WTC11 (cell line): ENCODE data around the gene GPNMB. TPM values are rescaled to one million over a fixed set of nuclear protein-coding genes. Genes with fewer than 3 reads are reported as not detected.

Experiments used
- ATAC-seq: fragments of 200-7000 bp; cut with Tn5 transposase; 2 replicates; pipeline ENCODE4 v1.10.0; 2021; ENCODE audit warnings: mild to moderate bottlenecking, moderate library complexity
- CTCF ChIA-PET: fragments of 300-600 bp; sonication (Branson Sonifier 250); formaldehyde crosslinking; loops from one replicate; lab custom pipeline; 2021; ENCODE audit warnings: antibody characterized with exemption; lab: Charles Lee
- POLR2A ChIA-PET: fragments of 350-600 bp; sonication (Branson Sonifier 250); formaldehyde crosslinking; loops from one replicate; lab custom pipeline; 2021; ENCODE audit warnings: antibody characterized with exemption; lab: Charles Lee
- DNase-seq: peaks from one replicate; pipeline ENCODE4 v3.0.0; 2021; ENCODE audit warnings: low spot score
- H3K27ac Mint-ChIP-seq: 2 replicates; pipeline ENCODE4 v1.8.0; 2021; ENCODE audit warnings: mixed read lengths
- H3K27me3 Mint-ChIP-seq: 2 replicates; pipeline ENCODE4 v1.8.0; 2021; ENCODE audit warnings: low read depth, mild to moderate bottlenecking, moderate library complexity, mixed read lengths
- H3K36me3 Mint-ChIP-seq: 2 replicates; pipeline ENCODE4 v1.8.0; 2021; ENCODE audit warnings: mixed read lengths
- H3K4me1 Mint-ChIP-seq: 2 replicates; pipeline ENCODE4 v1.8.0; 2022; ENCODE audit warnings: mixed read lengths
- H3K4me3 Mint-ChIP-seq: 2 replicates; pipeline ENCODE4 v1.8.0; 2021; ENCODE audit warnings: mild to moderate bottlenecking, moderate library complexity, mixed read lengths
- H3K9me3 Mint-ChIP-seq: 2 replicates; pipeline ENCODE4 v1.8.0; 2021; ENCODE audit warnings: mixed read lengths
- CBFB ChIP-seq: sonication (generic); formaldehyde crosslinking; IDR thresholded peaks from 2 replicates; pipeline ENCODE4 v1.8.1; 2022; ENCODE audit warnings: mild to moderate bottlenecking, low read depth, missing genetic modification reagents
- ESRRA ChIP-seq: sonication (generic); formaldehyde crosslinking; IDR thresholded peaks from 2 replicates; pipeline ENCODE4 v1.8.1; 2022; ENCODE audit warnings: mild to moderate bottlenecking, missing genetic modification reagents, borderline replicate concordance
- FOXJ3 ChIP-seq: sonication (generic); formaldehyde crosslinking; IDR thresholded peaks from 2 replicates; pipeline ENCODE4 v1.9.0; 2021; ENCODE audit warnings: missing genetic modification reagents, mild to moderate bottlenecking, borderline replicate concordance
- JAZF1 ChIP-seq: fragments of 250-450 bp; sonication (Bioruptor Pico); IDR thresholded peaks from 2 replicates; pipeline ENCODE4 v1.9.0; 2021; ENCODE audit warnings: moderate library complexity, mild to moderate bottlenecking, inconsistent platforms
- NFATC4 ChIP-seq: fragments of 250-450 bp; sonication (Bioruptor Pico); IDR thresholded peaks from 2 replicates; pipeline ENCODE4 v1.9.0; 2021; ENCODE audit warnings: mild to moderate bottlenecking
- NFYB ChIP-seq: sonication (generic); formaldehyde crosslinking; conservative IDR thresholded peaks from 2 replicates; pipeline ENCODE4 v1.8.0; 2022; ENCODE audit warnings: low read depth, missing genetic modification reagents
- PRRX2 ChIP-seq: fragments of 250-450 bp; sonication (Bioruptor Pico); IDR thresholded peaks from 2 replicates; pipeline ENCODE4 v1.8.0; 2021; ENCODE audit warnings: mild to moderate bottlenecking
- TCF7 ChIP-seq: sonication (generic); formaldehyde crosslinking; IDR thresholded peaks from 2 replicates; pipeline ENCODE4 v1.8.0; 2022; ENCODE audit warnings: mild to moderate bottlenecking, low read depth, missing genetic modification reagents, moderate library complexity
- total RNA-seq: library from RNA; stranded (reverse); gene quantifications from 3 replicates; pipeline ENCODE4 v1.2.3, GENCODE V29; 2021
- TF ChIP-seq, protein P1 (sequence below): sonication (generic); formaldehyde crosslinking; IDR thresholded peaks from 2 replicates; pipeline ENCODE4 v1.8.1; 2022; ENCODE audit warnings: low read depth, mild to moderate bottlenecking, moderate library complexity, missing genetic modification reagents, borderline replicate concordance
- TF ChIP-seq, protein P2 (sequence below): sonication (generic); formaldehyde crosslinking; IDR thresholded peaks from 2 replicates; pipeline ENCODE4 v1.8.1; 2022; ENCODE audit warnings: missing genetic modification reagents, borderline replicate concordance
- TF ChIP-seq, protein P3 (sequence below): fragments of 200-600 bp; IDR thresholded peaks from 2 replicates; pipeline ENCODE4 v1.8.0; 2022; ENCODE audit warnings: antibody characterized with exemption
- TF ChIP-seq, protein P4 (sequence below): sonication (generic); formaldehyde crosslinking; IDR thresholded peaks from 2 replicates; pipeline ENCODE4 v1.8.0; 2022; ENCODE audit warnings: mild to moderate bottlenecking, missing genetic modification reagents

Gene GPNMB
- total RNA-seq, 1 experiment from 2014 or later, result 1.1 TPM

DNA sequence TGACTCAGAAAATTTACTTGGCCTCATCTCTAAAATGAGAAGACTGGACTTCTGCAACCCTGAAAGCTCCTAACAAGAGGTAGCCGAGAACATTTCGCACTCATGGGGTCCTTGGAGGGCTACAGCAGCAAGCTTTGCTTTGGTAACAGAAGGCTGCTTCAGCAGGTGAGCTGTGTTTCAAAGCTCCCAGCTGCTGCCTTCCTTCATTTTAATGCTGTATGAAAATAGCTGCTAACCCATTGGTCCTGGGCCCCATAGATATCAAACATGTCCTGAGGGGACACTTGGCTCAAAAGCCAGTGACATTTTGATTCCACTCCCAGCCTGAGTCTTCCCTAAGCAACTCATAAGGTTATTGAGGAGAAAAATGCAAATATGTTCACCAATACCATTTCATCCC is 38.3 kb downstream of the GPNMB start:
- H3K27ac Mint-ChIP-seq, result no peak overlapping the region; the same call in 1 of the 2 replicates
- TF ChIP-seq, protein P1, sequence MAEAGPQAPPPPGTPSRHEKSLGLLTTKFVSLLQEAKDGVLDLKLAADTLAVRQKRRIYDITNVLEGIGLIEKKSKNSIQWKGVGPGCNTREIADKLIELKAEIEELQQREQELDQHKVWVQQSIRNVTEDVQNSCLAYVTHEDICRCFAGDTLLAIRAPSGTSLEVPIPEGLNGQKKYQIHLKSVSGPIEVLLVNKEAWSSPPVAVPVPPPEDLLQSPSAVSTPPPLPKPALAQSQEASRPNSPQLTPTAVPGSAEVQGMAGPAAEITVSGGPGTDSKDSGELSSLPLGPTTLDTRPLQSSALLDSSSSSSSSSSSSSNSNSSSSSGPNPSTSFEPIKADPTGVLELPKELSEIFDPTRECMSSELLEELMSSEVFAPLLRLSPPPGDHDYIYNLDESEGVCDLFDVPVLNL (CRISPR knock-in tag), result no peak
- no peak for TF ChIP-seq CBFB (CRISPR knock-in tag)
- no peak for TF ChIP-seq NFATC4 (CRISPR knock-in tag)
- TF ChIP-seq, protein P2, sequence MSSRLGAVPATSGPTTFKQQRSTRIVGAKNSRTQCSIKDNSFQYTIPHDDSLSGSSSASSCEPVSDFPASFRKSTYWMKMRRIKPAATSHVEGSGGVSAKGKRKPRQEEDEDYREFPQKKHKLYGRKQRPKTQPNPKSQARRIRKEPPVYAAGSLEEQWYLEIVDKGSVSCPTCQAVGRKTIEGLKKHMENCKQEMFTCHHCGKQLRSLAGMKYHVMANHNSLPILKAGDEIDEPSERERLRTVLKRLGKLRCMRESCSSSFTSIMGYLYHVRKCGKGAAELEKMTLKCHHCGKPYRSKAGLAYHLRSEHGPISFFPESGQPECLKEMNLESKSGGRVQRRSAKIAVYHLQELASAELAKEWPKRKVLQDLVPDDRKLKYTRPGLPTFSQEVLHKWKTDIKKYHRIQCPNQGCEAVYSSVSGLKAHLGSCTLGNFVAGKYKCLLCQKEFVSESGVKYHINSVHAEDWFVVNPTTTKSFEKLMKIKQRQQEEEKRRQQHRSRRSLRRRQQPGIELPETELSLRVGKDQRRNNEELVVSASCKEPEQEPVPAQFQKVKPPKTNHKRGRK (CRISPR knock-in tag), result no peak
- no peaks in the 10 kb centered on the region for H3K27me3 Mint-ChIP-seq
- CTCF ChIA-PET, result interaction anchor here (3.9 kb wide), 1 partner anchor 12 kb away, joined by 17 read pairs; no protein-coding TSS in a partner anchor
- H3K4me3 Mint-ChIP-seq, result no peak overlapping the region
- no peaks in the 10 kb centered on the region for H3K36me3 Mint-ChIP-seq
- DNase-seq (no peak), ATAC-seq (no peak)
- H3K4me1 Mint-ChIP-seq, result peaks cover 7% of the 10 kb centered on the region
- no peaks in the 10 kb centered on the region for H3K9me3 Mint-ChIP-seq
- POLR2A ChIA-PET, result no interaction called here

DNA sequence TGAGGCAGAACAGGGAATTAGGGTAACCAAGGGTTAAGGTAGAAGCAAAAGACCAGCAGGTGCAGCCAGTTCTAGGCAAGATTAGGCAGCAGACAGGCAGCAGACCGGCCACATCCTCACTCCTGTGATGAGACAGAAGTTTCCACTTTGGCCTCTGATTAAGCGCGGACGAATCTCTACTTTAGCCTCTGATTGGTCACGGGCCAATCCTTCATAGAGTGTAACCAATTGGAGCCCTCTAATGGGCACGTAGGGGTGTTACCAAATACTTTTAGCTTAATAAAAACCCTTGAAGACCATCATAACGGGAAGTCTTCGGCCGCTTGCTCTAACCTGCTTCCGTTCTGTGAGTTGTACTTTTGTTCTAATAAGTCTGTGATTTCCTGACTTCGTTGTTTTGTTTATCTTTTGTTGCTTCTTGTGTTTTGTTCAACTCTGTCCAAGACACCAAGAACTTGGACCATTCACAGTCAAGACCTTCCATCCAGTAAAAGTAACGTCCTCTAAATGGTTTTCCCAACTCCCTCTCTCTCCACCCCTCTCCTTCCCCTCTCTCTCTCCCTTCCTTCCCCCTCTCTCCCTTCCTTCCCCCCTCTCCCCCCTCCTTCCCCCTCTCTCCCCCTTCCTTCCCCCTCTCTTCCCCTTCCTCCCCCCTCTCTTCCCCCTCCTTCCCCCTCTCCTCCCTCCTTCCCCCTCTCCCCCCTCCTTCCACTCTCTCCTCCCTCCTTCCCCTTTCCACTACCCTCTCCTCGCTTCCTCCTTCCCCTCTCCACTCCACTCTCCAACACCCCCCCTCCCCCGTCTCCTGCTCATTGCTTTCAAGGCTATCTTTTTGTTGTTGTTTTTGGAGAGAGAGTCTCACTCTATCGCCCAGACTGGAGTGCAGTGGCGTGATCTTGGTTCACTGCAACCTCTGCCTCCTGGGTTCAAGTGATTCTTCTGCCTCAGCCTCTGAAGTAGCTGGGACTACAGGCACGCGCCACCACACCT is 39.4 kb downstream of the GPNMB start:
- Mint-ChIP-seq H3K36me3 (no peaks in the 10 kb centered on the region), H3K4me1 (peaks cover 7% of the 10 kb centered on the region), H3K4me3 (no peak overlapping the region), H3K9me3 (no peaks in the 10 kb centered on the region), H3K27me3 (no peaks in the 10 kb centered on the region), H3K27ac (peak overlapping the region; percentile 33; the same call in 1 of the 2 replicates)
- ChIA-PET POLR2A (no interaction called here), CTCF (interaction anchor here (0.5 to 1.6 kb wide), 3 partner anchors 10 to 13 kb away, joined by 3 to 7 read pairs (median 3); no protein-coding TSS in a partner anchor)
- TF ChIP-seq FOXJ3 (CRISPR knock-in tag) (no peak), NFYB (CRISPR knock-in tag) (peak; percentile 47)
- DNase-seq, result no peak
- ATAC-seq, result peak; percentile 75

DNA sequence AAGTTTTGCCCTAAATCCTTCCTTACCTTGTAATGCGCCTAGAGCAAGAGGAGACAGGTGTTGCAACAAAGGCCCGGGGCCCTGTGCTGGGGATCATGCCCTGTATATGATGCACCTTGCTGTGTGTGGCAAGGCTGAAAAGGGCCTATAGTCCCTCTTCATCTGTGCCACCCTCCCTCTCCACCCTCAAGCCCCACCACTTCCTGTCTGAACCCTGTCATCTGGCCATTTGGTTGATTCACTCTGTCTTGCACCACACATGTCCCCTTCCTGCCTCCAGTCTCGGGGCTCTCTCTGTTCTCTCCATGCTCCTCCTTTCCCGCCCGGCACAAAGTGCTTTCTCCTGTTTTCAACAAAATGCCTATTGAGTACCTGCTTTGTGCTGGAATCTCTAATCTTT is 41.0 kb downstream of the GPNMB start:
- ATAC-seq (peak; percentile 35), DNase-seq (no peak)
- H3K36me3 Mint-ChIP-seq, result no peaks in the 10 kb centered on the region
- no peaks in the 10 kb centered on the region for H3K9me3 Mint-ChIP-seq
- peaks cover 15% of the 10 kb centered on the region for H3K4me1 Mint-ChIP-seq
- no peaks in the 10 kb centered on the region for H3K27me3 Mint-ChIP-seq
- ChIA-PET CTCF (interaction anchor here (1.4 kb wide), 1 partner anchor 15 kb away, joined by 7 read pairs; no protein-coding TSS in a partner anchor), POLR2A (interaction anchor here (0.6 kb wide), 1 partner anchor 209 kb away, joined by 7 read pairs; no protein-coding TSS in a partner anchor)
- H3K4me3 Mint-ChIP-seq, result no peak overlapping the region
- no peak for TF ChIP-seq ESRRA (CRISPR knock-in tag)
- TF ChIP-seq TCF7, result no peak
- TF ChIP-seq, protein P3, sequence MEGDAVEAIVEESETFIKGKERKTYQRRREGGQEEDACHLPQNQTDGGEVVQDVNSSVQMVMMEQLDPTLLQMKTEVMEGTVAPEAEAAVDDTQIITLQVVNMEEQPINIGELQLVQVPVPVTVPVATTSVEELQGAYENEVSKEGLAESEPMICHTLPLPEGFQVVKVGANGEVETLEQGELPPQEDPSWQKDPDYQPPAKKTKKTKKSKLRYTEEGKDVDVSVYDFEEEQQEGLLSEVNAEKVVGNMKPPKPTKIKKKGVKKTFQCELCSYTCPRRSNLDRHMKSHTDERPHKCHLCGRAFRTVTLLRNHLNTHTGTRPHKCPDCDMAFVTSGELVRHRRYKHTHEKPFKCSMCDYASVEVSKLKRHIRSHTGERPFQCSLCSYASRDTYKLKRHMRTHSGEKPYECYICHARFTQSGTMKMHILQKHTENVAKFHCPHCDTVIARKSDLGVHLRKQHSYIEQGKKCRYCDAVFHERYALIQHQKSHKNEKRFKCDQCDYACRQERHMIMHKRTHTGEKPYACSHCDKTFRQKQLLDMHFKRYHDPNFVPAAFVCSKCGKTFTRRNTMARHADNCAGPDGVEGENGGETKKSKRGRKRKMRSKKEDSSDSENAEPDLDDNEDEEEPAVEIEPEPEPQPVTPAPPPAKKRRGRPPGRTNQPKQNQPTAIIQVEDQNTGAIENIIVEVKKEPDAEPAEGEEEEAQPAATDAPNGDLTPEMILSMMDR, result no peak
- TF ChIP-seq, protein P4, sequence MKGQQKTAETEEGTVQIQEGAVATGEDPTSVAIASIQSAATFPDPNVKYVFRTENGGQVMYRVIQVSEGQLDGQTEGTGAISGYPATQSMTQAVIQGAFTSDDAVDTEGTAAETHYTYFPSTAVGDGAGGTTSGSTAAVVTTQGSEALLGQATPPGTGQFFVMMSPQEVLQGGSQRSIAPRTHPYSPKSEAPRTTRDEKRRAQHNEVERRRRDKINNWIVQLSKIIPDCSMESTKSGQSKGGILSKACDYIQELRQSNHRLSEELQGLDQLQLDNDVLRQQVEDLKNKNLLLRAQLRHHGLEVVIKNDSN (CRISPR knock-in tag), result no peak
- no peak for TF ChIP-seq JAZF1
- no peak for TF ChIP-seq PRRX2
- no peak overlapping the region for H3K27ac Mint-ChIP-seq
